Transverse colon (tissue), 3 donors: ENCODE measurements around the gene FRG2.

Experiments
- CTCF ChIP-seq, 5 experiments: fragments of 200-600 bp in 3 of 5; fragments of 450-650 bp in 2 of 5; sonication (generic) in 3 of 5; IDR thresholded peaks; 1 replicate in 2 of 5; 2 replicates in 3 of 5; pipeline ENCODE4 v1.5.1; 2016 to 2017; ENCODE audit warnings: antibody characterized with exemption in 5 of 5, inconsistent platforms in 3 of 5, mild to moderate bottlenecking in 2 of 5, moderate library complexity in 1 of 5
- POLR2A ChIP-seq: fragments of 450-650 bp; IDR thresholded peaks from one replicate; pipeline ENCODE4 v1.6.1; 2016; ENCODE audit warnings: antibody characterized with exemption, mild to moderate bottlenecking, moderate library complexity

GRCh38 chr4:190017357-190018200, 9.5 kb downstream of the FRG2 start:
- TF ChIP-seq CTCF (IDR thresholded peaks at IDR 0.05) = no peak
- no peak for TF ChIP-seq POLR2A
